H9 (cell line): ENCODE measurements around the gene CRAMP1. TPM values are rescaled to one million over a fixed set of nuclear protein-coding genes. Genes with fewer than 3 reads are reported as not detected.

Experiments used
- DNase-seq: peaks from one replicate; pipeline ENCODE4 v3.0.0-alpha.2; 2017
- H2AFZ ChIP-seq: one replicate; pipeline ENCODE4 v1.6.1; 2013; ENCODE audit warnings: mild to moderate bottlenecking, low read length, control low read depth, moderate library complexity
- H2AK5ac ChIP-seq: 2 replicates; pipeline ENCODE4 v1.6.1; 2013; ENCODE audit warnings: low read length, control low read depth, mixed read lengths; ENCODE audit not compliant: insufficient read length
- H2BK120ac ChIP-seq: one replicate; pipeline ENCODE4 v1.6.1; 2013; ENCODE audit warnings: low read depth, mild to moderate bottlenecking, low read length, control low read depth, inconsistent platforms; ENCODE audit not compliant: poor library complexity, severe bottlenecking
- H2BK12ac ChIP-seq: 2 replicates; pipeline ENCODE4 v1.6.1; 2013; ENCODE audit warnings: low read length, control low read depth, mixed read lengths, low read depth; ENCODE audit not compliant: insufficient read length
- H2BK15ac ChIP-seq: 2 replicates; pipeline ENCODE4 v1.6.1; 2013; ENCODE audit warnings: low read depth, low read length, control low read depth
- H2BK20ac ChIP-seq: one replicate; pipeline ENCODE4 v1.6.1; 2013; ENCODE audit warnings: low read depth, mild to moderate bottlenecking, low read length, control low read depth, inconsistent platforms; ENCODE audit not compliant: poor library complexity, severe bottlenecking
- H2BK5ac ChIP-seq: 2 replicates; pipeline ENCODE4 v1.6.1; 2013; ENCODE audit warnings: low read length, control low read depth, mixed read lengths; ENCODE audit not compliant: insufficient read length
- H3K14ac ChIP-seq: 2 replicates; pipeline ENCODE4 v1.6.1; 2013; ENCODE audit warnings: low read length, control low read depth; ENCODE audit not compliant: insufficient read depth
- H3K18ac ChIP-seq: 2 replicates; pipeline ENCODE4 v1.6.1; 2013; ENCODE audit warnings: low read depth, mild to moderate bottlenecking, mixed read lengths, low read length, control low read depth; ENCODE audit not compliant: insufficient read length
- H3K23ac ChIP-seq: 2 replicates; pipeline ENCODE4 v1.6.1; 2013; ENCODE audit warnings: low read length, control low read depth, mixed read lengths, low read depth; ENCODE audit not compliant: insufficient read length
- H3K23me2 ChIP-seq: 2 replicates; pipeline ENCODE4 v1.6.1; 2013; ENCODE audit warnings: low read depth, mild to moderate bottlenecking, mixed read lengths, low read length, control low read depth; ENCODE audit not compliant: insufficient read length, poor library complexity, severe bottlenecking
- H3K27ac ChIP-seq: 2 replicates; pipeline ENCODE4 v1.5.1; 2013; ENCODE audit warnings: low read length, control low read depth, mixed read lengths, low read depth; ENCODE audit not compliant: insufficient read length
- H3K27me3 ChIP-seq: 2 replicates; pipeline ENCODE4 v1.6.1; 2013; ENCODE audit warnings: low read length, control low read depth, inconsistent platforms; ENCODE audit not compliant: insufficient read depth
- H3K4ac ChIP-seq: 2 replicates; pipeline ENCODE4 v1.6.1; 2013; ENCODE audit warnings: low read depth, mild to moderate bottlenecking, control low read depth, inconsistent platforms, low read length, moderate library complexity
- H3K4me1 ChIP-seq: 2 replicates; pipeline ENCODE4 v1.6.1; 2013; ENCODE audit warnings: low read length, control low read depth, inconsistent platforms; ENCODE audit not compliant: insufficient read depth
- H3K4me2 ChIP-seq: 2 replicates; pipeline ENCODE4 v1.6.1; 2013; ENCODE audit warnings: low read length, control low read depth, mixed read lengths; ENCODE audit not compliant: insufficient read length, insufficient read depth
- H3K56ac ChIP-seq: 2 replicates; pipeline ENCODE4 v1.6.1; 2013; ENCODE audit warnings: low read depth, mild to moderate bottlenecking, mixed read lengths, low read length, control low read depth; ENCODE audit not compliant: insufficient read length
- H3K79me1 ChIP-seq: 2 replicates; pipeline ENCODE4 v1.6.1; 2013; ENCODE audit warnings: low read depth, mild to moderate bottlenecking, moderate library complexity, low read length, control low read depth, inconsistent platforms; ENCODE audit not compliant: insufficient read depth, poor library complexity, severe bottlenecking
- H3K79me2 ChIP-seq: 2 replicates; pipeline ENCODE4 v1.6.1; 2013; ENCODE audit warnings: low read length, control low read depth, inconsistent platforms; ENCODE audit not compliant: insufficient read depth
- H3K9ac ChIP-seq: 2 replicates; pipeline ENCODE4 v1.6.1; 2013; ENCODE audit warnings: low read length, control low read depth, mixed read lengths; ENCODE audit not compliant: insufficient read length; ENCODE audit errors: extremely low read depth
- H3K9me3 ChIP-seq: one replicate; pipeline ENCODE4 v1.6.1; 2013; ENCODE audit warnings: low read depth, low read length, inconsistent platforms; ENCODE audit not compliant: control insufficient read depth
- H3T11ph ChIP-seq: one replicate; pipeline ENCODE4 v1.6.1; 2013; ENCODE audit warnings: mild to moderate bottlenecking, low read length, control low read depth, inconsistent platforms
- H4K20me1 ChIP-seq: one replicate; pipeline ENCODE4 v1.6.1; 2013; ENCODE audit not compliant: control insufficient read depth, insufficient read length, insufficient read depth
- H4K5ac ChIP-seq: 2 replicates; pipeline ENCODE4 v1.6.1; 2013; ENCODE audit warnings: low read depth, mild to moderate bottlenecking, mixed read lengths, low read length, control low read depth; ENCODE audit not compliant: insufficient read length
- H4K8ac ChIP-seq: replicated peaks from 2 replicates; pipeline ENCODE4 v1.6.1; 2013; ENCODE audit warnings: low read length, control low read depth, mixed read lengths, low read depth; ENCODE audit not compliant: insufficient read length
- H4K91ac ChIP-seq: 2 replicates; pipeline ENCODE4 v1.6.1; 2013; ENCODE audit warnings: low read depth, mild to moderate bottlenecking, moderate library complexity, mixed read lengths, low read length, control low read depth; ENCODE audit not compliant: insufficient read length
- H3K27ac Mint-ChIP-seq, 3 experiments: 2 replicates in 2 of 3; 3 replicates in 1 of 3; pipeline ENCODE4 v1.8.0; 2020 to 2021; ENCODE audit warnings: mixed read lengths in 3 of 3, mild to moderate bottlenecking in 1 of 3, moderate library complexity in 1 of 3
- H3K27me3 Mint-ChIP-seq: 2 replicates; pipeline ENCODE4 v1.8.0; 2021; ENCODE audit warnings: low read depth, mild to moderate bottlenecking, moderate library complexity, mixed read lengths
- H3K36me3 Mint-ChIP-seq, 3 experiments: 2 replicates in 2 of 3; 3 replicates in 1 of 3; pipeline ENCODE4 v1.8.0; 2020 to 2021; ENCODE audit warnings: low read depth in 3 of 3, mixed read lengths in 3 of 3; ENCODE audit not compliant: insufficient read depth in 1 of 3
- H3K4me1 Mint-ChIP-seq, 2 experiments: 2 replicates each; pipeline ENCODE4 v1.8.0; 2020; ENCODE audit warnings: mixed read lengths in 2 of 2
- H3K4me3 Mint-ChIP-seq, 2 experiments: 2 replicates in 1 of 2; 3 replicates in 1 of 2; pipeline ENCODE4 v1.8.0; 2020 to 2021; ENCODE audit warnings: mild to moderate bottlenecking in 2 of 2, mixed read lengths in 2 of 2, moderate library complexity in 1 of 2
- H3K9me3 Mint-ChIP-seq, 2 experiments: 2 replicates in 1 of 2; 3 replicates in 1 of 2; pipeline ENCODE4 v1.8.0; 2020; ENCODE audit warnings: mild to moderate bottlenecking in 2 of 2, mixed read lengths in 2 of 2, moderate library complexity in 1 of 2
- CTCF ChIP-seq: fragments of 200-600 bp; sonication (generic); conservative IDR thresholded peaks from 3 replicates; pipeline ENCODE4 v1.8.0; 2021; ENCODE audit warnings: antibody characterized with exemption, mild to moderate bottlenecking
- WGBS: extraction: QIAGEN DNeasy Blood & Tissue Kit; methylation state at CpG from one replicate; pipeline ENCODE4 v1.1.7; 2013; ENCODE audit warnings: missing lambda C conversion rate, low lambda C conversion rate, mixed read lengths; ENCODE audit not compliant: insufficient read length; ENCODE audit errors: extremely low coverage; 5-methylcytosine and 5-hydroxymethylcytosine counted together
- total RNA-seq: library from RNA; stranded (reverse); gene quantifications from 2 replicates; pipeline ENCODE4 v1.2.1, GENCODE V29; 2021

CRAMP1 gene
- total RNA-seq, 1 experiment from 2014 or later = 46.2 TPM

GRCh38 chr16:1687427-1688316 lies 75.5 kb downstream of the CRAMP1 start:
- no peak overlapping the region for H3K56ac ChIP-seq
- H4K5ac ChIP-seq = no peak overlapping the region
- H3K4me1 Mint-ChIP-seq = no peaks in the 10 kb centered on the region
- H3K79me1 ChIP-seq = peaks cover 6% of the 10 kb centered on the region
- H3K27ac Mint-ChIP-seq = peak overlapping the region in 1 of 3 experiments; percentile 8; a peak in 3 of 7 replicates
- H3K9me3 Mint-ChIP-seq = no peaks in the 10 kb centered on the region
- H3K9me3 ChIP-seq = no peaks in the 10 kb centered on the region
- H4K8ac ChIP-seq = no peak overlapping the region
- no peak overlapping the region for H4K91ac ChIP-seq
- no peak for DNase-seq
- H3K79me2 ChIP-seq = peaks cover 44% of the 10 kb centered on the region; the same call in 1 of the 2 replicates
- no peak overlapping the region for H2BK12ac ChIP-seq
- no peak overlapping the region for H3K23ac ChIP-seq
- no peak overlapping the region for H3K14ac ChIP-seq
- no peak overlapping the region for H2BK120ac ChIP-seq
- no peak overlapping the region for H3K4ac ChIP-seq
- no peaks in the 10 kb centered on the region; the same call in 1 of the 2 replicates for H3K4me1 ChIP-seq
- no peak for TF ChIP-seq CTCF
- no peak overlapping the region for H2BK20ac ChIP-seq
- no peak overlapping the region for H3K4me2 ChIP-seq
- no peak overlapping the region for H2AFZ ChIP-seq
- H3K23me2 ChIP-seq = no peaks in the 10 kb centered on the region
- H3K18ac ChIP-seq = no peak overlapping the region
- no peak overlapping the region for H3T11ph ChIP-seq
- no peaks in the 10 kb centered on the region for H3K27me3 Mint-ChIP-seq
- no peak overlapping the region for H2AK5ac ChIP-seq
- peaks cover 35 to 85% (median 84%) of the 10 kb centered on the region in 3 experiments for H3K36me3 Mint-ChIP-seq
- no peak overlapping the region for H3K4me3 Mint-ChIP-seq
- H4K20me1 ChIP-seq = no peaks in the 10 kb centered on the region
- no peak overlapping the region for H2BK5ac ChIP-seq
- no peak overlapping the region for H3K27ac ChIP-seq
- WGBS = no CpG with 5 or more reads among the region's 17 CpGs
- no peaks in the 10 kb centered on the region; the same call in 1 of the 2 replicates for H3K27me3 ChIP-seq
- no peak overlapping the region for H2BK15ac ChIP-seq
- no peak overlapping the region for H3K9ac ChIP-seq
